ENCODE data around the gene PPP1R17.

DNA sequence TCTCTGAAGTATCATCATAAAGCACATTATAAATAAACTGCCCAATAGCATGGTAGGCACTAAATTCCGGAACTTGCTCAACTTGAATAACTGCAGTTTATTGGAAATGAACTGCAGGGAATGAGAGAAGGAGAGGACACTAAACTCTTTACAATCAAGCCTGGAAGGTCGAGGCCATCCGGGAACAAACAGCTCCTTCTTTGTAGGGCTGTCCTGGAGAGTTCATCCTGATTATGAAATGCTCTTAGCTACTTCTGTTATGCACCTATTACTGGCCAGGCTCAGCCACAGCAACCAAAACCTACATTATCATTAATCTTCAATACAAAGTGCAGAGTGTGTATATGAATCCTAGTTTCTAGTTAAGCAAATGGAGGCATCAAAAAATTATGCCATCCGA is 64.7 kb downstream of the PPP1R17 start:
- TF ChIP-seq MAX (IDR thresholded peaks at IDR 0.05) (no peak), JUN (IDR thresholded peaks at IDR 0.05) (no peak)
